Measurements from ENCODE around the gene NELFA. TPM values are rescaled to one million over a fixed set of nuclear protein-coding genes. Genes with fewer than 3 reads are reported as not detected.

NELFA gene
- total and polyA plus RNA-seq, 2 donors (not counting 1 experiment from before 2014, with no cell fraction given) = 7.4 to 15.2 TPM

DNA sequence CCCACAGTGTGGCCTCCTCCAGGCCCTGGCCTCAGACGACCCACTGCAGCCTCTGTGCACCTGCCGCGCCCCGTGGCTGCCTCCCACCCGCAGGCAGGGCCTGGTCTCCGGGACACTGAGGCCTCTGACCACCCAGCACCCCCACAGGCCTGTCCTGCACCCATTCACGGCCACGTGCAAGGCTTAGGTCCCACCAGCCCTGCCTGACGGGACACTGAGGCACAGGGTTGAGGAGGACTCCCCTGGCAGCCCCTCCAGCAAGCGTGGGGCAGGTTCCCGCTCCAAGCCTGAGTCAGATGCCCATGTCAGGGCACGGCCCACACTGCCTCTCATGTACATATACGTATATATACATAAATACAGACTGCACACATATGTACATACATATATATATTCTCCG is 23.5 kb downstream of the NELFA start:
- no peaks in the 10 kb centered on the region for H4K20me1 ChIP-seq (ENCODE audit: control insufficient read depth, extremely low read depth, insufficient read depth, low read length)
- no peaks in the 10 kb centered on the region for H3K79me2 ChIP-seq (ENCODE audit: control insufficient read depth, insufficient read depth, low read length)
- H3K4me3 ChIP-seq (replicated peaks in 1 of 4; ENCODE audit: control extremely low read depth in 1 of 4, insufficient read depth in 1 of 4, low read depth in 3 of 4, low read length in 4 of 4) = no peak overlapping the region
- no peaks in the 10 kb centered on the region for H3K4me1 ChIP-seq (ENCODE audit: control insufficient read depth, extremely low read depth, insufficient read depth, low read length)
- DNase-seq (ENCODE audit: low read depth in 2 of 2) = no peak
- no peak overlapping the region for H3K27ac ChIP-seq (ENCODE audit: insufficient read depth, low read length)
- no peak overlapping the region for H3K9ac ChIP-seq (ENCODE audit: insufficient read depth, low read length)
- H3K9me3 ChIP-seq (ENCODE audit: control insufficient read depth, insufficient read depth, low read depth, low read length) = no peaks in the 10 kb centered on the region
- TF ChIP-seq, protein P1, sequence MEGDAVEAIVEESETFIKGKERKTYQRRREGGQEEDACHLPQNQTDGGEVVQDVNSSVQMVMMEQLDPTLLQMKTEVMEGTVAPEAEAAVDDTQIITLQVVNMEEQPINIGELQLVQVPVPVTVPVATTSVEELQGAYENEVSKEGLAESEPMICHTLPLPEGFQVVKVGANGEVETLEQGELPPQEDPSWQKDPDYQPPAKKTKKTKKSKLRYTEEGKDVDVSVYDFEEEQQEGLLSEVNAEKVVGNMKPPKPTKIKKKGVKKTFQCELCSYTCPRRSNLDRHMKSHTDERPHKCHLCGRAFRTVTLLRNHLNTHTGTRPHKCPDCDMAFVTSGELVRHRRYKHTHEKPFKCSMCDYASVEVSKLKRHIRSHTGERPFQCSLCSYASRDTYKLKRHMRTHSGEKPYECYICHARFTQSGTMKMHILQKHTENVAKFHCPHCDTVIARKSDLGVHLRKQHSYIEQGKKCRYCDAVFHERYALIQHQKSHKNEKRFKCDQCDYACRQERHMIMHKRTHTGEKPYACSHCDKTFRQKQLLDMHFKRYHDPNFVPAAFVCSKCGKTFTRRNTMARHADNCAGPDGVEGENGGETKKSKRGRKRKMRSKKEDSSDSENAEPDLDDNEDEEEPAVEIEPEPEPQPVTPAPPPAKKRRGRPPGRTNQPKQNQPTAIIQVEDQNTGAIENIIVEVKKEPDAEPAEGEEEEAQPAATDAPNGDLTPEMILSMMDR (conservative IDR thresholded peaks at IDR 0.05 in 1 of 2, IDR thresholded peaks at IDR 0.05 in 1 of 2; ENCODE audit: low read depth in 1 of 2, low read length in 2 of 2) = no peak
- TF ChIP-seq EZH2 (IDR thresholded peaks at IDR 0.05; ENCODE audit: low read length, missing control alignments) = no peak
- peaks cover 44% of the 10 kb centered on the region for H3K36me3 ChIP-seq (ENCODE audit: control insufficient read depth, insufficient read depth, low read length)
- no peak overlapping the region for H3K4me2 ChIP-seq (ENCODE audit: extremely low read depth, insufficient read depth, low read length)
- no peak overlapping the region for H2AFZ ChIP-seq (ENCODE audit: low read length)
- H3K27me3 ChIP-seq (ENCODE audit: control insufficient read depth, insufficient read depth, low read length) = no peaks in the 10 kb centered on the region

DNA sequence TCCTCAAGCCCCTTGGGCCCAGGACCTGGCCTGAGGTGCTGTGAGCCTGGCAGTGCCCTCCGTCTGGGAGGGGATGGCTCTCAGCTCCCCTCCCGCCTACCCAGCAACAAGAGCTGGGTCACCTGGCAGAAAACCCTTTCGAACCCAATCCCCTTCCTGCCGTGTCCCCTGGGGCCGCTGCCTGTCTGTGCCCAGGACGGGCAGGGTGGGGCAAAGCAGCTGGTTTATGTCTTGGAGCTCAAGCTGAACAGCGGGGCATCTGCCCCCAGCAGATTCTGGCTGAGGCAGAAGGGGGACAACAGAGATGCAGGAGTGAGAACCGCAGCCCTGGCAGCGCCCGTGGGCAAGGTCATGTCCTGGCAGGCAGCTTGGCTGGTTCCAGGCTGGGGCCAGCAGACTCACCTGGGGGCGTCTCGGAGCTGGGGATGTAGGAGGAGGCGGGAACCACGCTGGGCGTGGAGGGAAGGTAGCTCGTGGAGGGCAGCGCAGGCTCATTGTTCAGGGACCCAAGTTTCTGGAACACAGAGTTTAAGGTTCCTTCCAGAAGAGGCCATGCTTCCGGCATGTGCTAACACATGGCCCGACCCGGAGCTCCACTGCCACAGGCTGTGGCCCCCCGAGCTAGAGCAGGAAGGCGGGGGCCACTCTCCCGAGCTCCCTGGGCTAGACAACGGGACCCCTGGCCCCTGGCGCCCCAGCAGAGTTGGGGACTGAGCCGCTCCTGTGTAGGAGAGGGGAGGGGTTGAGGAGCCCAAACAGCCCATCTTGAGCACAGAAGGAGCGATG is 24.2 kb downstream of the NELFA start:
- Histone ChIP-seq H3K36me3 (ENCODE audit: control insufficient read depth, insufficient read depth, low read length) (peaks cover 43% of the 10 kb centered on the region), H3K27me3 (ENCODE audit: control insufficient read depth, insufficient read depth, low read length) (no peaks in the 10 kb centered on the region), H4K20me1 (ENCODE audit: control insufficient read depth, extremely low read depth, insufficient read depth, low read length) (no peaks in the 10 kb centered on the region), H3K27ac (ENCODE audit: insufficient read depth, low read length) (no peak overlapping the region), H3K9me3 (ENCODE audit: control insufficient read depth, insufficient read depth, low read depth, low read length) (no peaks in the 10 kb centered on the region), H2AFZ (ENCODE audit: low read length) (no peak overlapping the region), H3K79me2 (ENCODE audit: control insufficient read depth, insufficient read depth, low read length) (no peaks in the 10 kb centered on the region), H3K4me2 (ENCODE audit: extremely low read depth, insufficient read depth, low read length) (no peak overlapping the region), H3K9ac (ENCODE audit: insufficient read depth, low read length) (no peak overlapping the region), H3K4me1 (ENCODE audit: control insufficient read depth, extremely low read depth, insufficient read depth, low read length) (no peaks in the 10 kb centered on the region), H3K4me3 (replicated peaks in 1 of 4; ENCODE audit: control extremely low read depth in 1 of 4, insufficient read depth in 1 of 4, low read depth in 3 of 4, low read length in 4 of 4) (no peak overlapping the region)
- DNase-seq (ENCODE audit: low read depth in 2 of 2) = no peak
- TF ChIP-seq, protein P1 (conservative IDR thresholded peaks at IDR 0.05 in 1 of 2, IDR thresholded peaks at IDR 0.05 in 1 of 2; ENCODE audit: low read depth in 1 of 2, low read length in 2 of 2) = no peak
- TF ChIP-seq EZH2 (IDR thresholded peaks at IDR 0.05; ENCODE audit: low read length, missing control alignments) = no peak

DNA sequence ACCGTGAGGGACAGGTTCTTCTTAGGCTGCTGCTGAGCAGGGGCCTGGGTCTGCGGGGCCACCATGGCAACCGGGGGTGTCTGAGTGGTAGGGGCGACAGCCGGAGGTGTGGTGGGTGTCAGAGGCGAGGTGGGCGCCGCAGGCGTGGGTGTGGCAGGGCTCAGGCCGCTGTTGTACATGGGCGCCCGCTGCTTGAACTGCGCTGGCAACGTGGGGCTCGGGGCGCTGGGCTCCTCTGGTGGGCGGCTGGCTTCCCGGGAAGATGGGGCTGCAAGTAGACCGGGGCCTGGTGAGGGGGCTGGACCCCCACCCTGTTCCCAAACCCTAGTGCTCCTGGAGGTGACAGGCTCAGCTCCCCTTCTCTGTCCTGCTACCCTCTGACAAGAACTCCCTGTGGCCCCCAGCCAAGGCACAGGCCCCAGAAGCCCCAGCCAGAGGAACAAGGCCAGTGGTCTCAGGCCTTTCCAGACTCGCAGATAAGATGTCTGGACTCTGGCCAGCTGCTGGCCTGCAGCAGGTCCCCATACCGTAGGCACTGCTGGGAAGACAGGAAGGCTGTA is 24.8 kb downstream of the NELFA start:
- TF ChIP-seq EZH2 (IDR thresholded peaks at IDR 0.05; ENCODE audit: low read length, missing control alignments) = no peak
- TF ChIP-seq, protein P1 (conservative IDR thresholded peaks at IDR 0.05 in 1 of 2, IDR thresholded peaks at IDR 0.05 in 1 of 2; ENCODE audit: low read depth in 1 of 2, low read length in 2 of 2) = no peak
- no peaks in the 10 kb centered on the region for H3K4me1 ChIP-seq (ENCODE audit: control insufficient read depth, extremely low read depth, insufficient read depth, low read length)
- H3K9ac ChIP-seq (ENCODE audit: insufficient read depth, low read length) = no peak overlapping the region
- no peak for DNase-seq (ENCODE audit: low read depth in 2 of 2)
- H2AFZ ChIP-seq (ENCODE audit: low read length) = no peak overlapping the region
- H3K27me3 ChIP-seq (ENCODE audit: control insufficient read depth, insufficient read depth, low read length) = no peaks in the 10 kb centered on the region
- H3K9me3 ChIP-seq (ENCODE audit: control insufficient read depth, insufficient read depth, low read depth, low read length) = no peaks in the 10 kb centered on the region
- no peak overlapping the region for H3K27ac ChIP-seq (ENCODE audit: insufficient read depth, low read length)
- no peak overlapping the region for H3K4me2 ChIP-seq (ENCODE audit: extremely low read depth, insufficient read depth, low read length)
- no peak overlapping the region for H3K4me3 ChIP-seq (replicated peaks in 1 of 4; ENCODE audit: control extremely low read depth in 1 of 4, insufficient read depth in 1 of 4, low read depth in 3 of 4, low read length in 4 of 4)
- H4K20me1 ChIP-seq (ENCODE audit: control insufficient read depth, extremely low read depth, insufficient read depth, low read length) = no peaks in the 10 kb centered on the region
- H3K36me3 ChIP-seq (ENCODE audit: control insufficient read depth, insufficient read depth, low read length) = peaks cover 46% of the 10 kb centered on the region
- H3K79me2 ChIP-seq (ENCODE audit: control insufficient read depth, insufficient read depth, low read length) = no peaks in the 10 kb centered on the region

Data from fibroblast of lung (primary cell).